GM18873 (cell line): ENCODE measurements around the gene TRAPPC6A.

Experiments used
- ATAC-seq: cut with Tn5 transposase; IDR thresholded peaks from one replicate; pipeline ENCODE4 v1.9.1; 2021; ENCODE audit warnings: mild to moderate bottlenecking, moderate library complexity, moderate number of reproducible peaks; ENCODE audit not compliant: unreplicated experiment, low FRiP score

TRAPPC6A gene

DNA sequence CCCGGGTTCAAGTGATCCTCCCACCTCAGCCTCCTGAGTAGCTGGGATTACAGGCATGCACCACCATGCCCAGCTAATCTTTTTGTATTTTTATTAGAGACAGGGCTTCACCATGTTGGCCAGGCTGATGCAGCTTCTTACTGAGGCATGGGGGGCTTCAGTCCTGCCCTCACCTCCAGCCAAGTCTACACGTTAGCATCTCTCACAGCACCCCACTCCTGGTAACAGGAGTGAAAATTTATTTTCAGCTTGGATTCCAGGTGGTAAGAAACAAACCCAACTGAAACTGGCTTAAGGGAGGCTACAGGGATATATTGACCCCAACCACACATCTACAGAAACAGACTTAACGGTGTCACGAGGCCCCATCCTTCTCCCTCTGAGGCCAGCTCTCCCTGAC, 27.9 kb downstream of the TRAPPC6A start:
- ATAC-seq, result no peak

DNA sequence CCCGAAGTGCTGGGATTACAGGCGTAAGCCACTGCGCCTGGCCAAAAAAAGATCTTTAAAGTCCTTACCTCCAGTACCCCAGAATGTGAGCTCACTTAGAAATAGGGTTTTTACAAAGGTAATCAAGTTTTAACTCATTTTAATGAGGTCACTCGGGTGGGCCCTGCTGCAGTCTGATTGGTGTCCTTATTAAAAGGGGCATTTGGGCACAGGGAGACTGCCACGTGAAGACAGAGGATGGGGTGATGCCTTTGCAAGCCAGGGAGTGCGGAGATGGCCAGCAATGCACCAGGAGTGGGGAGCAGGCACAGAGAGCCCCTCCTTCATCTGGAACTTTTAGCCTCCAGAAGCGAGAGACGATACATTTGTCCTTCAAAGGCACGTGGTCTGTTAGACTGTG, 28.9 kb downstream of the TRAPPC6A start:
- ATAC-seq, result no peak

DNA sequence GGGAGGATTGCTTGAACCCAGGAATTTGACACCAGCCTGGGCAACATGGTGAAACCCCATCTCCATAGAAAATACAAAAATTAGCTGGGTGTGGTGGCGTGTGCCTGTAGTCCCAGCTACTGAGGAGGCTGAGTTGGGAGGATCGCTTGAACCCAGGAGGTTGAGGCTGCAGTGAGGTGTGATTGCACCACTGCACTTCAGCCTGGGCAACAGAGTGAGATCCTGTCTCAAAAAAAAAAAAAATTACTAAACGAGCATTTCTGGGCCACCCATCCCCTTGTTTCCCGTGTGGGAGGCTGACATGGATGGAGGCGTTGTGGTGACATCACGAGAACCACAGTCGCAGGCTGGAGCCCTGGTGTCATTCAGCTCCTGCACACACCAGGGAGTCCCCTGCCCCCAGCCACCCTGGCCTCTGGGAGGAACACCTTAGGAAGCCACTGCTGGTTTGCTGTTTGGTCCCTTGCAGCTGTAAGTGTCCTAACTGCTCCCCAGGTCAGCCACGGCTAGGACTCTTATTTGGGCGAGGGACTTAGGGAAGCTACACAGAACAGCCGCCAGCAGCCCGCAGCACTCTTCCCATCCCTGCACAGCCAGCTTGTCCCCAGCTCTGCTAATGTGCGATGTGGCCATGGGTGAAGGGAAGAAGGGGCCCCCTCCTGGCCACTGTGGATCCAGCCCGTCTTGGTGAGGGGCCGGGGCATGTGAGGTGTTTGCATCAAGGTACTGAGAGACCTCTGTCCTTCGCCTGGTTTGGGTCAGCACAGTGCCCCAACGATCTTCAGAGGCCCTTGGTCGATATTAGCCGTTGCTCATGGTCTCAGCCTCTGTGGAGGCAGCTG, 30.0 kb downstream of the TRAPPC6A start:
- no peak for ATAC-seq

DNA sequence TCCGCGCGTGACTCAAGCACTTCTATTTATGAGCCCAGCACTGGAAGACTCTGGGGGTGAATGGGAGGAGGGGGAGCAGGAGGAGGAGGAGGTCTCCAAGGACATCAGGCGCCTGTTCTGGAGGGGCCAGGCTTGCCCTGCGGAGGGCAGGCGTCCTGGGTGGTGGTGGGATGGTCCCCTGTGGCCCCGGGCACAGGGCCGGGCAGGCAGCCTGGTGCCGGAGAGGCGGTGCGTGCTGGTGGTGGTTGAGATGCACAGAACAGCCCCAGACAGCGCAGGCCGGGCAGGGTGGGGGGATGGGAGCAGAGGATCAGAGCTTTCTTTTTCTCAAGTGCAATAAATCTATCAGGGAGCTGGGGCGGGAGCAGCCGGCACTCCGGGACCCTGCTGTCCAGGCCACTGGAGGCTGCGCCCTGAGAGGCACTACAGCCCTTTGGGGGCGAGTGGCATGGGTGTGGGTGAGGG, 31.3 kb downstream of the TRAPPC6A start:
- no peak for ATAC-seq

DNA sequence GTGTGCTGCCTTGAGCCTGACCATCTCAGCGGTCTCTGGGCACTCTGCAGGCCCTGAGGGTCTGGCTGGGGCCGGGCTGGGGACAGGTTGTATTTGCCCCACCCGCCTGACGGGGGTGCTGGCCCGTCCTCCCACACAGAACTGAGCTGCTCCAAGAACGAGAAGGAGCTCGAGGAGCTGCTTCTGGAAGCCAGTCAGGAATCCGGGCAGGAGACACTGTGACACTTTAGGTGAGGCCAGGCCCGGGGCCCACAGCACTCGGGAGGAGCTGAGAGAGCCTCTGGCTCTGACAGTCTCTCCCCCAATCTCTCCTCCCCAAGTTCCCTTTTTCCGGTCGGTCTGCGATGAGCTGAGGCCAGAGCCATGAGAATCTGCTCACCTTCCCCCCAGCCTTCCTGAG, 31.8 kb downstream of the TRAPPC6A start:
- no peak for ATAC-seq

DNA sequence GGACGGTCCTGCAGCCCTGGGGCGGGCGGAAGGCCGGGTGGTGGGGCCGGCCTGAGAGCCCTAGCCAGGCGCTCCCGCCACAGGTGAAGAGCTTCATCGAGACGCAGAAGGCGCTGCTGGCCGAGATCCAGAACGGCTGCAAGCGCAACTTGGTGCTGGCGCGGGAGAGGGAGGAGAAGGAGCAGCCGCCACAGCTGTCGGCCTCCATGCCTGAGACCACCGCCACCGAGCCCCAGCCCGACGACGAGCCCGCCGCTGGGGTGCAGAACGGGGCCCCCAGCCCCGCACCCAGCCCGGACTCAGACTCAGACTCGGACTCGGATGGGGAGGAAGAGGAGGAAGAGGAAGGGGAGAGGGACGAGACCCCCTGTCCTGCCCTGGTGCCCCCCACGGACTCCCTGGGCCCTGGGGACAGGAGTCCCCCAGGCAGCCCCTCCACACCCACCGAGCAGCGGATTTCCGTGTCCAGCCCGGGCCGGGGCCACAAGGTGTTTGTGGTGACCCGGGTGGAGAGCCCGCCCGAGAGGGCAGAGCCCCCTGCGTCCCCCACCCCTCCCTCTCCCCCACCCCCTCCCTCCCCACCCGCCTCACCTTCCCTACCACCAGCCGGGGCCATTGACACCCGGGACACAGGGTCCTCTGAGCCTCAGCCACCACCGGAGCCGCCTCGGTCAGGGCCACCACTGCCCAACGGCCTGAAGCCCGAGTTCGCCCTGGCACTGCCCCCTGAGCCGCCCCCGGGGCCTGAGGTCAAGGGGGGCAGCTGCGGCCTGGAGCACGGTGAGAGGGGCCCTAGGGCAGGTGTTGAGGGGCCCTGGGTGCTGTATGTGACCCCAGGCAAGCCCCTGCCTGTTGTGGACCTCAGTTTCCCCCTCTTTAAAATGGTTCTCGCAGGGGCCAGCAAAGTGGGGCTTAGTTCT, 32.5 kb downstream of the TRAPPC6A start:
- ATAC-seq, result no peak

DNA sequence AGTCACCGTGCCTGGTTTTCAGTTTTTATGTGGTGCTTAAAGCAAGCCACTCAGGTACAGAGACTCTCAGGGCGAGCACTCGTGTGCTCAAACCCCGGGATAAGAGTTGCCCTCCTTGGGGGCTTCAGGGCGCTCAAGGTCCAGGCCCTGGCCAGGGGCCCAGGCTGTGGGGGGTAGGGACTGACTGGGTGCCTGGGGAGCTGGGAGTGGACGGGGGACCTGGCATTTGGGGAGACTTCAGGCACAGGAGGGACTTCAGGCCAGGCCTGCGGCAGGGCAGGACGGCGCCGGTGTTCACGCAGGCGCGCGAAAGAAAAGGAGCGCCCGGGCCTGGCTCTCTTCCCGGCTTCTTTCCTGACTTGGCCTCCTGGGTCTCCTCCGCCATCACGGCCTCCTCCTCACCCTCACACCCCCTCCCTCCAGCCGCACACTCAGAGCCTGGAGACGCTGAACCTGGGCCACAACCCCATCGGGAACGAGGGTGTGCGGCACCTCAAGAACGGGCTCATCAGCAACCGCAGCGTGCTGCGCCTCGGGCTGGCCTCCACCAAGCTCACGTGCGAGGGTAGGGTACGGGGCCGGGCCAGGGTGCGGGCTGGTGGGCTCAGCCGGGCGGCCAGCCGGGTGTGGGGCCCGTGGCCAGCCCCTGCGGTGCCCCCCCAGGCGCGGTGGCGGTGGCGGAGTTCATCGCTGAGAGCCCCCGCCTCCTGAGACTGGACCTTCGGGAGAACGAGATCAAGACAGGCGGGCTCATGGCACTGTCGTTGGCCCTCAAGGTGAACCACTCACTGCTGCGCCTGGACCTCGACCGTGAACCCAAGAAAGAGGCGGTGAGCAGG, 33.4 kb downstream of the TRAPPC6A start:
- ATAC-seq, result no peak

DNA sequence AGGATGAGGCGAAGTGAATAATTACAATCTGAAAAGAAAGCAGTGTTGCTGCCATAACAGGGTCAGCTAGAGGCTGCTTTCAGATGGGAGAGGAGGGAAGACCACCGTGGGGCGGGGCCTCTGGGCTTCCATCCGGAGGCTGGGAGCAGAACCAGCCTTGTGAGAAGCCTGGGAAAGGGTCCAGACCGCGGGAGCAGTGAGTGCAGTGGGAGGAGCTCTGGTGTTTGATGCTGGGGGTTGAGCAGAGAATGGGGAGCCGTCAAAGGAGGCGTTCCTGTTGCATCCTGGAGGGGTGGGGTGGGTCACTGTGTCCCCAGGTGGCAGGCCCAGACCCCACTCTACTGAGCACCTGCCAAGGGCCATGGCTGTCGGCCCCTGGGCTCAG, 35.3 kb downstream of the TRAPPC6A start:
- ATAC-seq, result no peak

DNA sequence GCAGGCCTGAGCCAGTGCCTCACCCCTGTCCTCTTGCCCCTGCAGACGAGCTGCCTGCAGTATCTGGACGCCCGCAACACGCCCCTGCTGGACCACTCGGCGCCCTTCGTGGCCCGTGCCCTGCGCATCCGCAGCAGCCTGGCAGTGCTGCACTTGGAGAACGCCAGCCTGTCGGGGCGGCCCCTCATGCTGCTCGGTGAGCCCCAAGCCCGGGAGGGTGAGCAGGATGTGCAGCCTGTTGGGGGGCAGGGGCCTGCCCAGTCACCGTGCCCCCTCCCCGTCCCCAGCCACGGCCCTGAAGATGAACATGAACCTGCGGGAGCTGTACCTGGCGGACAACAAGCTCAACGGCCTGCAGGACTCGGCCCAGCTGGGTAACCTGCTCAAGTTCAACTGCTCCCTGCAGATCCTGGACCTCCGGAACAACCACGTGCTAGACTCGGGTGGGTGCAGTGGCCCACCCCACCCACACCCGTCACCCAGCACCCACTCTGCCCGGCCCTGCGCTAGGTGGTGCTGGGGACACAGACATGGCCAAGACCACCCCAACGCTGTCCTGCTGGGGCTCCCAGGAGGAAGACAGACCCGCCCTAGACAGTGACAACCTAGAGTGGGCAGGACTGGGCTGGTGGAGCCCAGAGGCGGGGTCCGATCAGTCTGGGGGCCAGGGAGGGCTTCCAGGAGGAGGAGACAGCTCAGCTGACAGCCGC, 35.9 kb downstream of the TRAPPC6A start:
- ATAC-seq, result no peak

DNA sequence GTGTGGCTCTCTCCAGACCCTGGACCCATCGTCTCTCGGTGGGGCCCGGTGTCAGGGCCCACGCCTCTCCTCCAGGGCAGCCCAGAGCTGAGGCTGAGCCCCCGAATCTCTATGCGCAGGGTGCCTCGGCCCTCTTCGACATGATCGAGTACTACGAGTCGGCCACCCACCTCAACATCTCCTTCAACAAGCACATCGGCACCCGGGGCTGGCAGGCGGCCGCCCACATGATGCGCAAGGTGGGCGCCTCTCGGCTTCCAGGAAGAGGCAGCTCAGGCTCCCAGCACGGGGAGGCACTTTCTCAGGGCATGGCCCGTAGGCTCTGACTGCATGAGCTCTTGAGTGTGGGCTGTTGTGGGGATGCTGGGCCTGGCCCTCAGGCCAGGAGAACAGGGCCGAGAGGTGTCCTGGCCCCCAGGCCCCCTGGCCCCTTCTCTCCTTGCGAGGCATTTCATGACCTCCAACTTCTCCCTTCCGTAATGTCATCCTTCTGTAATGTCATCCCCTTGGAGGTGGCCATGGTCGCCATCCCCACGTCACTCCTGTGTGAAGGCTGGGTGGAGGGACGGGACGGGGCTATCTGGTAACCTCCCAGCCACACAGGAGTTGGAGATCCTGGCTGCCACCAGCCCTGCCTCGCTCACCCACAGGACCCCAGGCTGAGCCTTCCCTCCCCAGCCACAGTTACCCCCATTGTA, 36.7 kb downstream of the TRAPPC6A start:
- no peak for ATAC-seq

DNA sequence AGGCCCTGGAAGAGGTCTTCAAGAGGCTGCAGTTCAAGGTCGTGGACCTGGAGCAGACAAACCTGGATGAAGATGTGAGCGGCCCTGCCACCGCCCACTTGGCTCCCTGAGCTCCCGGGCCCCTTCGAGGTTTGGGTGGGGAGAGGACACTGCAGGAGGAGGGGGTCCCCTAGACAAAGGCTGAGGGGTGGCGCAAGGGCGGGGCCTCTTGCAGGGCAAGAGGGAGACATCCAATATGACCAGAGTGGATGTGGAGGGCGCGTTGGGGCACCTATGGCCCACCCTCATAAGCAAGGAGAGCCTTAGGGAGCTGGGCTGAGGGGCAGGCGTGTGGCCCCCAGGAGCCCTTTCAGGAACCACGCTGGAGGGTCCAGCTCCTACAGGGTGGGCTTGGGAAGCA, 37.5 kb downstream of the TRAPPC6A start:
- ATAC-seq, result no peak

DNA sequence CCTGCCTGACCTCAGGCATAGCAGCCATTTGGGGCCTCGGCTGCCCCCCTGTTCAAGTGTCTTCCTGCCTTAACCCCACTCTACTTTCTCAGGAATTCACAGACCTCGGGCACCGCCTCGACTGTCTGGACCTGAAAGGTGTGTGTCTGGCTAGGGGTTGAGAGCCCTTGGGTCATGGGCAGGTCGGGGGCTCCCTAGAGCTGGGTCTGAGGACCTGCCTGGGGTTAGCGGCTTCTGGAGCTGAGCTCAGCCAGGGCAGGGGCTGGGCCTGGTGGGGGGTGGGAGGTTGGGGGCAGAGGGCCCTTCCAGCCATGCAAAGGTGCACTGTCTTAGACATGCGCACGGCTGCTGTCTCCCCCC, 37.9 kb downstream of the TRAPPC6A start:
- no peak for ATAC-seq

DNA sequence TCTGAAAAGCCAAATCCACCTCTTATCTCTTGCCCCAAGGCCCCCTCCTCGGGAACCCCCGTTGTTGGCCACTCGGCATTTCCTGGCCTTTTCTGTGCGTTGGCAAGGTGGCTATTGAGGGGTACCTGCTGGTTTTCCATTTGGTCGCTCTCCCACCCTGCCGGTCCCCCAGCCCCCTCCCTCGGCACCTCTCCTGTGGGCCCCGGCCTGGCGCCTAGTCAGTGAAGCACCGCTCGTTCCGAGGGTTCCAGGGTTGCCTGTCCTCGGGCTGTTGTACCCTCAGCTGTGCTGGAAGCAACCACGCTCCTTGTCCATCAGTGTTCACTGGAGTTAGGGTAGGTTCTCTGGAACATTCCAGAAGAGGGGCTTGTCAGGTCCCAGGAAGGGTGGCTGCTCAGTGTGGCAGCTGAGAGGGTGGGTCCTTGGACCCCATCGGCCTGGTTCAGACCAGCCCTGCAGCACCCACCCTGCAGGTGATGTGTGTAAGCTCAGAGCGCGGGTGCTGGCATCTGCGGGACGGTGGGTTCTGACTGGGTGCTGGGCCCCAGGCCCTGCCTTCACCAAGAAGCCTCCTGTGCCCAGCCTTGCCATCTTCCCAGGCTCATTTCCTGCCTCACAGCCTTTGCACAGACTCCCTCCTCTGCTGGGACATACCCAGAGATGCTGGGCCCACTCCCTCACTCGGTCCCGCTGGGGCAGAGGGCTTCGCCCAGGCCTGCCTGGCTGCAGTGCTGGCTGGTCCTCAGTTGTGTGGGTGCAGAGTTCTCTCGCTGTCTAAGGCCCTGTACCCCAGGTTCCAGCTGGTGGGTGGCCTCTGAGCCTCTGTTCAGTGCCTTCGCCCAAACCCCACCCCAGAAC, 38.5 kb downstream of the TRAPPC6A start:
- no peak for ATAC-seq

DNA sequence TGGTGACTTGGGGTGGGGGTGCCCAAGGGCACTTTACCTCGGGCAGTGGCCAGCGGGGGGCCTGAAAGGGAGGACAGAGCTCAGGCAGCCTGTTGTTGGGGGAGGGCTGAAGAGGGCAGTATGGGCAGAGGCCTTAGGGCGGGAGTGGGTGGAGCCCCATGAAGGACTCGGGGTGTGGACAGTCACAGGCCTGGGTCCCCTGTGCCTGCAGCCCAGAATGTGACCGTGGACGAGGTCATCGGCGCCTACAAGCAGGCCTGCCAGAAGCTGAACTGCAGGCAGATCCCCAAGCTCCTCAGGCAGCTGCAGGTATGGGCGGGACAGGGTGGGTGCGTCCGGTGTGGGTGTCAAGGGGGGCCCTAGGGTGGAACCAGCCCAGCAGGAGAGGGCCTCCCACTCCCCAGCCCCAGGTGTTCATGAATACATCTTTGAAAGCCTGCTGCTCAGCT, 39.7 kb downstream of the TRAPPC6A start:
- no peak for ATAC-seq

DNA sequence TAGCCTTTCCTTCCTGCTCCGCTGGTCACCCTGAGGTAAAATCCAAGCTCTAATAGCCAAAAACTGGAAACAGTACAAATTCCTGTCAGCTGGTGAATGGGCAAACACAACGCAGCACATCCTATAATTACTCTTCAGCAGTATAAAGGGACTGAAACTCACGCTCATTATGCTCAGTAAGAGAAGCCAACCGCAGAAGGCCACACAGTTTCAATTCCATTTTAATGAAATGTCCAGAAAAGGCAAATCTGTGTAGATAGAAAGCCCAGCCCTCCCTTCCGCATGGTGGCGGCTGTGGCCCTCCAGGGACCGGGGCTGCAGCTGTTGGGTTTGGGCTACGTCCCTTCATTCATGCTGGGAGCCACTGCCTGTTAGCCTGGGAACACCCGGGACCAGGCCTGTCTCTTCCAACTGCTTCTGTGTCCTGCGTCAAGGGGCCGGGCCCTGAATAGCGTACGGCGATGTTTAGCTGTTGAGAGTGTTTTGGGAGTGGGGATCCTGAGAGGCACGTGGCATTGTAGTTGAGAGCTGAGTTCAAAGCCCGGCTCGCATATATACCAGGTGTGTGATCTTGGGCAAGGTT, 40.8 kb downstream of the TRAPPC6A start:
- ATAC-seq, result peak; percentile 61

DNA sequence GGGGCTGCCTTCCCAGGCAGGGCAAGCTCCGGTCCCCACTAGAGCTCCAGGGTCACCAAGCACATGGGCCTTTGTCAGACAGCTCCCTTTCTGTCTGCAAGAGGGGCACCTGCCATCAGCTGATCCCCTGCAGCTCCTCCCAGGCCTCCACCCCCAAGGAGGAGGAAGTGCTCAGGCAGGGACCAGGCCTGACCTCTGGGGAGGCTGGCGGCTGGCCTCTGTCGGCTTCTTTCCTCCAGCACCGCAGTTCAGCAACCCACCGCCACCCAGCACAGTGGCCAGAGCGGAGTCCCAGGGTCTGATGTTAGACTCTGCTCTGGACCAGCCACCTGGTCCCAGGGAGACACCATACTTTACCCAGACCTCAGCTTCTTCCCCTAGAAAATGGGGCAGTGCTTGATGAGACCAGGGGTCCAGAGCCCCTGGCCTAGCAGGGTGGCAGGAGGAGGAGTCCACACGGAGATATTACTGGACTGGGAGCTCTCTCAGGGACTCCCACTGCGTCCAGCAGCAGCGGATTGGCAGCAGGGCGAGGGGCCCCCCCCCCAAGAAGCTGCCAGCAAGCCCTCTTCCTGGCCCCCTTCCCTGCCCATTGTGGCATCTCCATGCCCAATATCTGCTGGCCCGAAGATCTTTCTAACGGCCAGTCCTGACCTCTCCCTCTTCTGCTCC, 41.4 kb downstream of the TRAPPC6A start:
- ATAC-seq, result no peak

DNA sequence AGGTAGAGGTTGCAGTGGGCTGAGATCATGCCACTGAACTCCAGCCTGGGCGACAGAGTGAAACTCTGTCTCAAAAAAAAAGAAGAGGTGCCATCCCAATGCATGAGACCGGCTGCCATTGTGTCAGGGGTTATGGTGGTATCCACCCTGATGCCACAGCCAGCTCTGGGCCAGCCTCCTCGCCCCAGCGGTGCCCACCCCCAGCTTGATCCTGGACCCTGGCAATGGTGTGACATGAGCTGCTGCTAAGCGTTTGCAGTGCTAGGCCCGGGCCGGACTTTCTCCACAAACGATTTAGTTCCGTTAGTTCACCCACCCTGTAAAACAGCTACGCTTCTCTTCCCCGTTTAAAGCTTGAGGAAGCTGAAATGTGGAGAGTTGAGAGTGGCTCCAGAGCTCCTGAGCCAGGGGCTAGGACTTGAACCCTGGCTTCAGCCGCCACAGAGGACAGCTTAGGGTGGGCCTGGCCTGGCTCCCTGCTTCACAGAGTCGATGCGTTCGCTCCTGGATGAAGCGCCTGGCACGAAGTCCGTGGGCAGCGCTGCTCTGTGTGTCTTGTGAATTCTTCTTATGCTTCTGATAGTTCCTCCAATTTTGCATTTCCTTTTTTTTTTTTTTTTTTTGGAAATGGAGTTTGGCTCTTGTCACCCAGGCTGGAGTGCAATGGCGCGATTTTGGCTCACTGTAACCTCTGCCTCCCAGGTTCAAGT, 42.7 kb downstream of the TRAPPC6A start:
- no peak for ATAC-seq
